ENCODE measurements around the gene ROGDI. TPM values are rescaled to one million over a fixed set of nuclear protein-coding genes. Genes with fewer than 3 reads are reported as not detected.

ROGDI gene
- total and polyA plus RNA-seq, 2 of the 13 experiments (the other 11 are each of a cell fraction or from before 2014, with no cell fraction given), result 19.2 to 42.1 TPM

- DNase-seq (ENCODE audit: low spot score) (no peak), ATAC-seq (no peak), FAIRE-seq (no peak)
- H3K9ac ChIP-seq (ENCODE audit: insufficient read depth, low read depth, low read length), result no peak overlapping the region
- H2AFZ ChIP-seq (ENCODE audit: low read length), result no peak overlapping the region
- no peaks in the 10 kb centered on the region for H3K9me3 ChIP-seq (ENCODE audit: low read length)
- H3K4me2 ChIP-seq (ENCODE audit: low read depth, low read length), result no peak overlapping the region
- no TSS peak for BruUV-seq (replicated peaks)
- no peaks in the 10 kb centered on the region for H3K27me3 ChIP-seq (ENCODE audit: control insufficient read depth in 1 of 2, insufficient read depth in 2 of 2, low read length in 2 of 2)
- intact Hi-C loops (cut with micrococcal nuclease; ENCODE audit: unreplicated experiment), result no loop called here
- H4K20me1 ChIP-seq (ENCODE audit: insufficient read depth, low read length), result no peaks in the 10 kb centered on the region
- in situ Hi-C loops (cut with HindIII; ENCODE audit: extremely low pct_ligation_motif_present, low pct_unique_long_range_greater_than_20kb), result no loop called here
- ChIA-PET CTCF (ENCODE audit: low intra/inter-chr PET ratio, low total read pairs) (no interaction called here), POLR2A (no interaction called here)
- no peak overlapping the region for H3K4me3 ChIP-seq (replicated peaks in 1 of 3; ENCODE audit: insufficient read depth in 1 of 3, low read depth in 2 of 3, low read length in 3 of 3)
- peaks cover 44% of the 10 kb centered on the region for H3K4me1 ChIP-seq (ENCODE audit: insufficient read depth, low read length)
- no peak overlapping the region for H3K27ac ChIP-seq (ENCODE audit: extremely low read length, insufficient read depth, low read length)
- 58% methylated on average over 3 of the region's 5 CpGs for WGBS (ENCODE audit: low lambda C conversion rate)
- no peaks in the 10 kb centered on the region for H3K36me3 ChIP-seq (replicated peaks in 1 of 2; ENCODE audit: control insufficient read depth in 1 of 2, insufficient read depth in 2 of 2, low read length in 2 of 2)
- H3K79me2 ChIP-seq (ENCODE audit: insufficient read depth, low read length), result no peaks in the 10 kb centered on the region
- no peak for TF ChIP-seq ZBTB14 (CRISPR knock-in tag; IDR thresholded peaks at IDR 0.05)
- no peak for TF ChIP-seq SAFB2 (CRISPR knock-in tag; IDR thresholded peaks at IDR 0.05; ENCODE audit: borderline replicate concordance, low read depth)
- no peak for TF ChIP-seq SP1 (IDR thresholded peaks at IDR 0.05)
- no peak for TF ChIP-seq SP1 (CRISPR knock-in tag; IDR thresholded peaks at IDR 0.05)
- TF ChIP-seq BRF2 (CRISPR knock-in tag; IDR thresholded peaks at IDR 0.05), result no peak
- no peak for TF ChIP-seq TERF1 (CRISPR knock-in tag; IDR thresholded peaks at IDR 0.05)
- no peak for TF ChIP-seq SOX13 (IDR thresholded peaks at IDR 0.05)
- no peak for TF ChIP-seq SOX13 (CRISPR knock-in tag; conservative IDR thresholded peaks at IDR 0.05 in 1 of 2, IDR thresholded peaks at IDR 0.05 in 1 of 2)
- TF ChIP-seq ZNF264 (CRISPR knock-in tag; IDR thresholded peaks at IDR 0.05), result no peak
- no peak for TF ChIP-seq HES4 (CRISPR knock-in tag; IDR thresholded peaks at IDR 0.05; ENCODE audit: borderline replicate concordance)
- TF ChIP-seq ZNF619 (CRISPR knock-in tag; IDR thresholded peaks at IDR 0.05), result no peak
- no peak for TF ChIP-seq ZNF816 (CRISPR knock-in tag; IDR thresholded peaks at IDR 0.05; ENCODE audit: borderline replicate concordance)
- TF ChIP-seq ZUFSP (CRISPR knock-in tag; IDR thresholded peaks at IDR 0.05; ENCODE audit: borderline replicate concordance), result no peak
- TF ChIP-seq THAP9 (CRISPR knock-in tag; IDR thresholded peaks at IDR 0.05; ENCODE audit: borderline replicate concordance), result no peak
- no peak for TF ChIP-seq NKX3-1 (CRISPR knock-in tag; IDR thresholded peaks at IDR 0.05)
- no peak for TF ChIP-seq ARNT2 (CRISPR knock-in tag; IDR thresholded peaks at IDR 0.05; ENCODE audit: low read depth)
These were observed 24.4 kb downstream of the ROGDI start for GRCh38 chr16:4778050-4778392.
